Retinal pigment epithelial cell (primary cell): ENCODE data around the gene CDC42EP5.

Experiments
- DNase-seq: peaks from one replicate; pipeline ENCODE4 v3.0.0-alpha.2; 2010; ENCODE audit warnings: low read depth
- H3K4me3 ChIP-seq: 2 replicates; pipeline ENCODE4 v1.5.1; 2011; ENCODE audit warnings: mild to moderate bottlenecking, low read length, control low read depth, moderate library complexity
- TF ChIP-seq, protein P1 (sequence below): conservative IDR thresholded peaks from 2 replicates; pipeline ENCODE4 v1.5.1; 2011; ENCODE audit warnings: low read depth, low read length, control low read depth, inconsistent platforms

CDC42EP5 gene

GRCh38 chr19:54480051-54480450 lies 7.0 kb upstream of the CDC42EP5 start:
- no peak overlapping the region for H3K4me3 ChIP-seq
- no peak for DNase-seq
- TF ChIP-seq, protein P1, sequence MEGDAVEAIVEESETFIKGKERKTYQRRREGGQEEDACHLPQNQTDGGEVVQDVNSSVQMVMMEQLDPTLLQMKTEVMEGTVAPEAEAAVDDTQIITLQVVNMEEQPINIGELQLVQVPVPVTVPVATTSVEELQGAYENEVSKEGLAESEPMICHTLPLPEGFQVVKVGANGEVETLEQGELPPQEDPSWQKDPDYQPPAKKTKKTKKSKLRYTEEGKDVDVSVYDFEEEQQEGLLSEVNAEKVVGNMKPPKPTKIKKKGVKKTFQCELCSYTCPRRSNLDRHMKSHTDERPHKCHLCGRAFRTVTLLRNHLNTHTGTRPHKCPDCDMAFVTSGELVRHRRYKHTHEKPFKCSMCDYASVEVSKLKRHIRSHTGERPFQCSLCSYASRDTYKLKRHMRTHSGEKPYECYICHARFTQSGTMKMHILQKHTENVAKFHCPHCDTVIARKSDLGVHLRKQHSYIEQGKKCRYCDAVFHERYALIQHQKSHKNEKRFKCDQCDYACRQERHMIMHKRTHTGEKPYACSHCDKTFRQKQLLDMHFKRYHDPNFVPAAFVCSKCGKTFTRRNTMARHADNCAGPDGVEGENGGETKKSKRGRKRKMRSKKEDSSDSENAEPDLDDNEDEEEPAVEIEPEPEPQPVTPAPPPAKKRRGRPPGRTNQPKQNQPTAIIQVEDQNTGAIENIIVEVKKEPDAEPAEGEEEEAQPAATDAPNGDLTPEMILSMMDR, result no peak

DNA sequence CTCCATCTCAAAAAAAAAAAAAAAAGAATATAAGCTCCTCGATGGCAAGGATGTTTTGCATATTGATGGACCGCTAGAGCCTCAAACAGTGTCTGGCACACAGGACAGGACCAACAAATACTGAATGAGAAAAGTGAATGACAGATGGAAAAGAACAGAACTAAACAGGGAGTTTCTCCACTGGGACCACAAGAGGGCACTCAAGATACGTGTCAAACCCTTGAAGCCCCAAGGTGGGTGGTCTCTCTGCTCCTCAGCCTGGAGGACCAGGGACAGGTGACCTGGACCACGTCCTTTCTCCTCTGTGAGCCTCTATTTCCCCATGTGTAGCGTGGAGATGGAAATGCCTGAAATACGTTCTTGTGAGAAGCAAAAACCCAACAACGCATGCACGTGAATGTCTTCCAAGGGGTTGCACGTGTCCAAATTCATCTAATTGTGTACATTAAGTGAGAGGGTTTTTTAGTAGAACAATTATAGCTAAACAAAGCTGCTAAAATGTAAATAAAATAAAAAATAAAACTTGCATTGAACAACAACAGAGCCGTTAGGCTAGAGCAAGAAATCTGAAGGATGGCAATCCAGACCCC lies 5.7 kb upstream of the CDC42EP5 start:
- H3K4me3 ChIP-seq, result no peak overlapping the region
- TF ChIP-seq, protein P1, result peak; percentile 76
- no peak for DNase-seq

- no peak for DNase-seq
- TF ChIP-seq, protein P1, result no peak
- no peak overlapping the region for H3K4me3 ChIP-seq
Measured at GRCh38 chr19:54477650-54478049, 4.6 kb upstream of the CDC42EP5 start.

GRCh38 chr19:54475706-54476105 lies 2.6 kb upstream of the CDC42EP5 start:
- DNase-seq, result no peak
- no peak overlapping the region for H3K4me3 ChIP-seq
- TF ChIP-seq, protein P1, result no peak

- DNase-seq, result no peak
- no peak overlapping the region for H3K4me3 ChIP-seq
- TF ChIP-seq, protein P1, result no peak
Measured at GRCh38 chr19:54473892-54474372, 836 bp upstream of the CDC42EP5 start.

- TF ChIP-seq, protein P1, result no peak
- H3K4me3 ChIP-seq, result no peak overlapping the region
- no peak for DNase-seq
Measured at GRCh38 chr19:54470991-54471782, 1.9 kb downstream of the CDC42EP5 start.
